AG09309 (cell line): Measurements from ENCODE around the gene HSD17B8.

ENCODE experiments used
- DNase-seq: peaks from one replicate; pipeline ENCODE4 v3.0.0-alpha.2; 2010; ENCODE audit warnings: low read depth
- H3K4me3 ChIP-seq: 2 replicates; pipeline ENCODE4 v1.5.1; 2011; ENCODE audit warnings: mild to moderate bottlenecking, low read depth, low read length, moderate library complexity; ENCODE audit not compliant: control insufficient read depth
- CTCF ChIP-seq: IDR thresholded peaks from 2 replicates; pipeline ENCODE4 v1.5.1; 2011; ENCODE audit warnings: mild to moderate bottlenecking, low read depth, low read length, inconsistent platforms; ENCODE audit not compliant: insufficient read depth, control insufficient read depth; ENCODE audit errors: missing control alignments

HSD17B8 gene

GRCh38 chr6:33167374-33168283 lies 36.8 kb upstream of the HSD17B8 start:
- DNase-seq = no peak
- no peak for TF ChIP-seq CTCF
- no peak overlapping the region for H3K4me3 ChIP-seq

GRCh38 chr6:33168284-33168601 lies 36.2 kb upstream of the HSD17B8 start:
- no peak for DNase-seq
- no peak overlapping the region for H3K4me3 ChIP-seq
- no peak for TF ChIP-seq CTCF

GRCh38 chr6:33168639-33169038 lies 35.8 kb upstream of the HSD17B8 start:
- no peak overlapping the region for H3K4me3 ChIP-seq
- no peak for DNase-seq
- TF ChIP-seq CTCF = no peak

- TF ChIP-seq CTCF = no peak
- no peak overlapping the region for H3K4me3 ChIP-seq
- DNase-seq = no peak
These were observed 34.9 kb upstream of the HSD17B8 start for GRCh38 chr6:33169291-33170175.

- no peak for TF ChIP-seq CTCF
- H3K4me3 ChIP-seq = no peak overlapping the region
These were observed 34.1 kb upstream of the HSD17B8 start for GRCh38 chr6:33170176-33171015.

More at GRCh38 chr6:33170176-33171015, 34.1 kb upstream of the HSD17B8 start:
- DNase-seq = no peak
